H9 (cell line): Measurements from ENCODE around the gene KCNJ12. TPM values are rescaled to one million over a fixed set of nuclear protein-coding genes. Genes with fewer than 3 reads are reported as not detected.
A peak's percentile ranks its signal among the peaks of the same experiment; 100 is the strongest.

Source experiments
- DNase-seq: peaks from one replicate; pipeline ENCODE4 v3.0.0-alpha.2; 2017
- H2AFZ ChIP-seq: one replicate; pipeline ENCODE4 v1.6.1; 2013; ENCODE audit warnings: mild to moderate bottlenecking, low read length, control low read depth, moderate library complexity
- H2AK5ac ChIP-seq: 2 replicates; pipeline ENCODE4 v1.6.1; 2013; ENCODE audit warnings: low read length, control low read depth, mixed read lengths; ENCODE audit not compliant: insufficient read length
- H2BK120ac ChIP-seq: one replicate; pipeline ENCODE4 v1.6.1; 2013; ENCODE audit warnings: low read depth, mild to moderate bottlenecking, low read length, control low read depth, inconsistent platforms; ENCODE audit not compliant: poor library complexity, severe bottlenecking
- H2BK12ac ChIP-seq: 2 replicates; pipeline ENCODE4 v1.6.1; 2013; ENCODE audit warnings: low read length, control low read depth, mixed read lengths, low read depth; ENCODE audit not compliant: insufficient read length
- H2BK15ac ChIP-seq: 2 replicates; pipeline ENCODE4 v1.6.1; 2013; ENCODE audit warnings: low read depth, low read length, control low read depth
- H2BK20ac ChIP-seq: one replicate; pipeline ENCODE4 v1.6.1; 2013; ENCODE audit warnings: low read depth, mild to moderate bottlenecking, low read length, control low read depth, inconsistent platforms; ENCODE audit not compliant: poor library complexity, severe bottlenecking
- H2BK5ac ChIP-seq: 2 replicates; pipeline ENCODE4 v1.6.1; 2013; ENCODE audit warnings: low read length, control low read depth, mixed read lengths; ENCODE audit not compliant: insufficient read length
- H3K14ac ChIP-seq: 2 replicates; pipeline ENCODE4 v1.6.1; 2013; ENCODE audit warnings: low read length, control low read depth; ENCODE audit not compliant: insufficient read depth
- H3K18ac ChIP-seq: 2 replicates; pipeline ENCODE4 v1.6.1; 2013; ENCODE audit warnings: low read depth, mild to moderate bottlenecking, mixed read lengths, low read length, control low read depth; ENCODE audit not compliant: insufficient read length
- H3K23ac ChIP-seq: 2 replicates; pipeline ENCODE4 v1.6.1; 2013; ENCODE audit warnings: low read length, control low read depth, mixed read lengths, low read depth; ENCODE audit not compliant: insufficient read length
- H3K23me2 ChIP-seq: 2 replicates; pipeline ENCODE4 v1.6.1; 2013; ENCODE audit warnings: low read depth, mild to moderate bottlenecking, mixed read lengths, low read length, control low read depth; ENCODE audit not compliant: insufficient read length, poor library complexity, severe bottlenecking
- H3K27ac ChIP-seq: 2 replicates; pipeline ENCODE4 v1.5.1; 2013; ENCODE audit warnings: low read length, control low read depth, mixed read lengths, low read depth; ENCODE audit not compliant: insufficient read length
- H3K27me3 ChIP-seq: 2 replicates; pipeline ENCODE4 v1.6.1; 2013; ENCODE audit warnings: low read length, control low read depth, inconsistent platforms; ENCODE audit not compliant: insufficient read depth
- H3K4ac ChIP-seq: 2 replicates; pipeline ENCODE4 v1.6.1; 2013; ENCODE audit warnings: low read depth, mild to moderate bottlenecking, control low read depth, inconsistent platforms, low read length, moderate library complexity
- H3K4me1 ChIP-seq: 2 replicates; pipeline ENCODE4 v1.6.1; 2013; ENCODE audit warnings: low read length, control low read depth, inconsistent platforms; ENCODE audit not compliant: insufficient read depth
- H3K4me2 ChIP-seq: 2 replicates; pipeline ENCODE4 v1.6.1; 2013; ENCODE audit warnings: low read length, control low read depth, mixed read lengths; ENCODE audit not compliant: insufficient read length, insufficient read depth
- H3K56ac ChIP-seq: 2 replicates; pipeline ENCODE4 v1.6.1; 2013; ENCODE audit warnings: low read depth, mild to moderate bottlenecking, mixed read lengths, low read length, control low read depth; ENCODE audit not compliant: insufficient read length
- H3K79me1 ChIP-seq: 2 replicates; pipeline ENCODE4 v1.6.1; 2013; ENCODE audit warnings: low read depth, mild to moderate bottlenecking, moderate library complexity, low read length, control low read depth, inconsistent platforms; ENCODE audit not compliant: insufficient read depth, poor library complexity, severe bottlenecking
- H3K79me2 ChIP-seq: 2 replicates; pipeline ENCODE4 v1.6.1; 2013; ENCODE audit warnings: low read length, control low read depth, inconsistent platforms; ENCODE audit not compliant: insufficient read depth
- H3K9ac ChIP-seq: 2 replicates; pipeline ENCODE4 v1.6.1; 2013; ENCODE audit warnings: low read length, control low read depth, mixed read lengths; ENCODE audit not compliant: insufficient read length; ENCODE audit errors: extremely low read depth
- H3K9me3 ChIP-seq: one replicate; pipeline ENCODE4 v1.6.1; 2013; ENCODE audit warnings: low read depth, low read length, inconsistent platforms; ENCODE audit not compliant: control insufficient read depth
- H3T11ph ChIP-seq: one replicate; pipeline ENCODE4 v1.6.1; 2013; ENCODE audit warnings: mild to moderate bottlenecking, low read length, control low read depth, inconsistent platforms
- H4K20me1 ChIP-seq: one replicate; pipeline ENCODE4 v1.6.1; 2013; ENCODE audit not compliant: control insufficient read depth, insufficient read length, insufficient read depth
- H4K5ac ChIP-seq: 2 replicates; pipeline ENCODE4 v1.6.1; 2013; ENCODE audit warnings: low read depth, mild to moderate bottlenecking, mixed read lengths, low read length, control low read depth; ENCODE audit not compliant: insufficient read length
- H4K8ac ChIP-seq: replicated peaks from 2 replicates; pipeline ENCODE4 v1.6.1; 2013; ENCODE audit warnings: low read length, control low read depth, mixed read lengths, low read depth; ENCODE audit not compliant: insufficient read length
- H4K91ac ChIP-seq: 2 replicates; pipeline ENCODE4 v1.6.1; 2013; ENCODE audit warnings: low read depth, mild to moderate bottlenecking, moderate library complexity, mixed read lengths, low read length, control low read depth; ENCODE audit not compliant: insufficient read length
- H3K27ac Mint-ChIP-seq, 3 experiments: 2 replicates in 2 of 3; 3 replicates in 1 of 3; pipeline ENCODE4 v1.8.0; 2020 to 2021; ENCODE audit warnings: mixed read lengths in 3 of 3, mild to moderate bottlenecking in 1 of 3, moderate library complexity in 1 of 3
- H3K27me3 Mint-ChIP-seq: 2 replicates; pipeline ENCODE4 v1.8.0; 2021; ENCODE audit warnings: low read depth, mild to moderate bottlenecking, moderate library complexity, mixed read lengths
- H3K36me3 Mint-ChIP-seq, 3 experiments: 2 replicates in 2 of 3; 3 replicates in 1 of 3; pipeline ENCODE4 v1.8.0; 2020 to 2021; ENCODE audit warnings: low read depth in 3 of 3, mixed read lengths in 3 of 3; ENCODE audit not compliant: insufficient read depth in 1 of 3
- H3K4me1 Mint-ChIP-seq, 2 experiments: 2 replicates each; pipeline ENCODE4 v1.8.0; 2020; ENCODE audit warnings: mixed read lengths in 2 of 2
- H3K4me3 Mint-ChIP-seq, 2 experiments: 2 replicates in 1 of 2; 3 replicates in 1 of 2; pipeline ENCODE4 v1.8.0; 2020 to 2021; ENCODE audit warnings: mild to moderate bottlenecking in 2 of 2, mixed read lengths in 2 of 2, moderate library complexity in 1 of 2
- H3K9me3 Mint-ChIP-seq, 2 experiments: 2 replicates in 1 of 2; 3 replicates in 1 of 2; pipeline ENCODE4 v1.8.0; 2020; ENCODE audit warnings: mild to moderate bottlenecking in 2 of 2, mixed read lengths in 2 of 2, moderate library complexity in 1 of 2
- WGBS: extraction: QIAGEN DNeasy Blood & Tissue Kit; methylation state at CpG from one replicate; pipeline ENCODE4 v1.1.7; 2013; ENCODE audit warnings: missing lambda C conversion rate, low lambda C conversion rate, mixed read lengths; ENCODE audit not compliant: insufficient read length; ENCODE audit errors: extremely low coverage; 5-methylcytosine and 5-hydroxymethylcytosine counted together
- total RNA-seq: library from RNA; stranded (reverse); gene quantifications from 2 replicates; pipeline ENCODE4 v1.2.1, GENCODE V29; 2021
- TF ChIP-seq, protein P1 (sequence below): fragments of 200-600 bp; sonication (generic); conservative IDR thresholded peaks from 3 replicates; pipeline ENCODE4 v1.8.0; 2021; ENCODE audit warnings: antibody characterized with exemption, mild to moderate bottlenecking

The KCNJ12 gene
- total RNA-seq, 1 experiment from 2014 or later, result 0.39 TPM

DNA sequence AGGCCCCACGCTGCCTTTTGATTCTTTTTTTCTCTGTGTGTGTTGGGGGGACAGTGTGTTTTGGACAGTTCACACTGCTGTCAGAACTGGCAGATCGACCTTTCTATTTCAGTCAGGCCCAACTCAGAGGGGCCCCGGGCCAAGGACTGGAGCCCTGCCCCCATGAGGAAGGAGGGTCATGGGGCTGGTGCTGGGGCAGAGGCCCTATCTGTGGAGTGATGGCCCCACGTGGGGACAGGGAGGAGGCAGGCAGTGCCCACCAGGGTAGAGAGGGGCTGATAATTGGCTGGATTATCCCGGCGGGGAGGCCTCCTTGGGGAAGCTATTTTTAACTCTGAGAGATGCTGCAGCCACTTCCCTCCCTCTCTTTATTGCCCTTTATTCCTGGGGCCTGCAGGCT, 5.7 kb upstream of the KCNJ12 start:
- H3K27me3 ChIP-seq, result no peaks in the 10 kb centered on the region; the same call in 1 of the 2 replicates
- no peak overlapping the region for H3T11ph ChIP-seq
- Mint-ChIP-seq H3K9me3 (no peaks in the 10 kb centered on the region; a peak in 1 of 5 replicates), H3K27me3 (peaks cover 46% of the 10 kb centered on the region), H3K27ac (peak overlapping the region in 1 of 3 experiments; percentile 53; a peak in 1 of 7 replicates), H3K4me1 (peaks cover 23 to 44% of the 10 kb centered on the region in 2 experiments), H3K4me3 (peak overlapping the region in 1 of 2 experiments; percentile 53; a peak in 1 of 5 replicates), H3K36me3 (no peaks in the 10 kb centered on the region)
- no peak overlapping the region for H3K9ac ChIP-seq
- no peaks in the 10 kb centered on the region for H3K79me2 ChIP-seq
- no peak overlapping the region for H3K23ac ChIP-seq
- no peaks in the 10 kb centered on the region for H3K9me3 ChIP-seq
- H3K27ac ChIP-seq, result no peak overlapping the region
- no peak overlapping the region for H3K4me2 ChIP-seq
- no peaks in the 10 kb centered on the region for H4K20me1 ChIP-seq
- no peak overlapping the region for H4K5ac ChIP-seq
- no peak overlapping the region for H3K4ac ChIP-seq
- H2BK15ac ChIP-seq, result no peak overlapping the region
- H2AFZ ChIP-seq, result no peak overlapping the region
- no peak overlapping the region for H3K14ac ChIP-seq
- DNase-seq, result no peak
- no peaks in the 10 kb centered on the region for H3K79me1 ChIP-seq
- H2BK120ac ChIP-seq, result no peak overlapping the region
- no peaks in the 10 kb centered on the region for H3K23me2 ChIP-seq
- no peak overlapping the region for H3K56ac ChIP-seq
- no peak overlapping the region for H3K18ac ChIP-seq
- H4K8ac ChIP-seq, result no peak overlapping the region
- no peak overlapping the region for H2BK12ac ChIP-seq
- TF ChIP-seq, protein P1, sequence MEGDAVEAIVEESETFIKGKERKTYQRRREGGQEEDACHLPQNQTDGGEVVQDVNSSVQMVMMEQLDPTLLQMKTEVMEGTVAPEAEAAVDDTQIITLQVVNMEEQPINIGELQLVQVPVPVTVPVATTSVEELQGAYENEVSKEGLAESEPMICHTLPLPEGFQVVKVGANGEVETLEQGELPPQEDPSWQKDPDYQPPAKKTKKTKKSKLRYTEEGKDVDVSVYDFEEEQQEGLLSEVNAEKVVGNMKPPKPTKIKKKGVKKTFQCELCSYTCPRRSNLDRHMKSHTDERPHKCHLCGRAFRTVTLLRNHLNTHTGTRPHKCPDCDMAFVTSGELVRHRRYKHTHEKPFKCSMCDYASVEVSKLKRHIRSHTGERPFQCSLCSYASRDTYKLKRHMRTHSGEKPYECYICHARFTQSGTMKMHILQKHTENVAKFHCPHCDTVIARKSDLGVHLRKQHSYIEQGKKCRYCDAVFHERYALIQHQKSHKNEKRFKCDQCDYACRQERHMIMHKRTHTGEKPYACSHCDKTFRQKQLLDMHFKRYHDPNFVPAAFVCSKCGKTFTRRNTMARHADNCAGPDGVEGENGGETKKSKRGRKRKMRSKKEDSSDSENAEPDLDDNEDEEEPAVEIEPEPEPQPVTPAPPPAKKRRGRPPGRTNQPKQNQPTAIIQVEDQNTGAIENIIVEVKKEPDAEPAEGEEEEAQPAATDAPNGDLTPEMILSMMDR, result no peak
- no CpG with 5 or more reads among the region's 6 CpGs for WGBS
- H3K4me1 ChIP-seq, result no peaks in the 10 kb centered on the region
- H2BK5ac ChIP-seq, result no peak overlapping the region
- H2AK5ac ChIP-seq, result no peak overlapping the region
- no peak overlapping the region for H2BK20ac ChIP-seq
- no peak overlapping the region for H4K91ac ChIP-seq
